ENCODE measurements around the gene KCNIP4.

Gene KCNIP4

DNA sequence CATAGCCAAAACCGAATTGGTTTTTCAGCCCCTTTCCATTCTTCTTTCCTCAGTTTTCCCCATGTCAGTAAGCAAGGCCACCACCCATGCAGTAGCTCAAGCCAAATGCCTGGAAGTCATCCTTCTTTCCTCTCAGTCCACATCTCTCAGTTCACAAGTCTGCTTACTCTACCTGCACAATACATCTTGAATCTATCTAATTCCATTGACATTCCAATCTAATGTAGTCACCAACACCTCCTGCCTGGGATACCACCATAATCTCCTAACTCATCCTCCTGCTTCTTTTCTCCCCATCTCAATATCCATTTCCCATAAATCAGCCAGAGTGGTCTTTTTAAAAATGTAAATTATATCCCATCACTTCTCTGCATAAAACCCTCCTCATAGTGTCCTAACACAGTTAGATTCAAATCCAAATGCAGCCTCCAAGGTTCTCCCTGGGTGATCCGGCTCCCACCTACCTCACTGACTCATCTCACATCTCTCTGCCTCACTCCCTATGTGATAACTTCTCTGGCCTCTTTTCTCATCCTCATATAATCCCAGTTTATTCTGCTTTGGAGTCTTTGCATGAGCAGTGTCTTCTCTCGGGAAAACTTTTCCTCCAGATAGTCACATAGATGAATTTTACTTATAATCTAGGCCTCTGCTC lies 26.9 kb downstream of the KCNIP4 start:
- no peak for TF ChIP-seq CTCF (IDR thresholded peaks at IDR 0.05)
- H3K9ac ChIP-seq, result no peak overlapping the region
- H3K4me2 ChIP-seq (ENCODE audit: low read length), result no peak overlapping the region
- H3K79me2 ChIP-seq, result no peaks in the 10 kb centered on the region
- H3K9me3 ChIP-seq (ENCODE audit: control insufficient read depth, low read length), result no peaks in the 10 kb centered on the region
- no peaks in the 10 kb centered on the region for H3K36me3 ChIP-seq (ENCODE audit: control insufficient read depth, insufficient read depth, low read length)
- no peak overlapping the region for H3K4me3 ChIP-seq (ENCODE audit: low read depth, low read length)
- H3K27me3 ChIP-seq (ENCODE audit: control insufficient read depth, insufficient read depth, low read length), result no peaks in the 10 kb centered on the region
- H2AFZ ChIP-seq, result no peak overlapping the region
- no peak overlapping the region for H3K27ac ChIP-seq
- H3K4me1 ChIP-seq, result no peaks in the 10 kb centered on the region

DNA sequence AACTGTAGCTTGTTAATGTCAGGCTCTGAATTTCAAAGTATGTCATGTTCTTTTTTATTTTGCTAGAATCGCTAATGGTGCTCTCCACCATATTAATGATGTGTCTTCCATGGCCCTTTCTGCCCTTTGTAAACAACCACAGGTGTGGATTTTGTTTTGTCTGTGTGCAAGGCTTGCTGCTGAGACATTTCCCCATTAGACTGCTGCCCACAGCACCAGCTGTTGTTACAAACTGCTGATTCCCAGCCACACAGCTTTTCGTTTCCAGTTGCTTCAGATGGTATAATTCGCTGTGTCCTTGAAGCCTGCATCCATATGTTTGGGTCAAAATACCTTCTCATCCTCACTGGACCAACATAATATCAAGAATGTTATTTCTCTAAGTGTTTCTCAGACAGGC lies 32.8 kb downstream of the KCNIP4 start:
- H3K9ac ChIP-seq, result no peak overlapping the region
- H3K79me2 ChIP-seq, result no peaks in the 10 kb centered on the region
- H2AFZ ChIP-seq, result no peak overlapping the region
- H3K27ac ChIP-seq, result no peak overlapping the region
- no peaks in the 10 kb centered on the region for H3K36me3 ChIP-seq (ENCODE audit: control insufficient read depth, insufficient read depth, low read length)
- H3K4me2 ChIP-seq (ENCODE audit: low read length), result no peak overlapping the region
- no peaks in the 10 kb centered on the region for H3K27me3 ChIP-seq (ENCODE audit: control insufficient read depth, insufficient read depth, low read length)
- no peak for TF ChIP-seq CTCF (IDR thresholded peaks at IDR 0.05)
- no peak overlapping the region for H3K4me3 ChIP-seq (ENCODE audit: low read depth, low read length)
- H3K4me1 ChIP-seq, result no peaks in the 10 kb centered on the region
- no peaks in the 10 kb centered on the region for H3K9me3 ChIP-seq (ENCODE audit: control insufficient read depth, low read length)

GRCh38 chr4:21901831-21902230 lies 46.7 kb downstream of the KCNIP4 start:
- Histone ChIP-seq H3K27me3 (ENCODE audit: control insufficient read depth, insufficient read depth, low read length) (no peaks in the 10 kb centered on the region), H3K4me2 (ENCODE audit: low read length) (no peak overlapping the region), H3K9ac (no peak overlapping the region), H3K9me3 (ENCODE audit: control insufficient read depth, low read length) (no peaks in the 10 kb centered on the region), H2AFZ (no peak overlapping the region), H3K36me3 (ENCODE audit: control insufficient read depth, insufficient read depth, low read length) (no peaks in the 10 kb centered on the region), H3K27ac (no peak overlapping the region), H3K79me2 (no peaks in the 10 kb centered on the region), H3K4me3 (ENCODE audit: low read depth, low read length) (no peak overlapping the region), H3K4me1 (no peaks in the 10 kb centered on the region)
- no peak for TF ChIP-seq CTCF (IDR thresholded peaks at IDR 0.05)

DNA sequence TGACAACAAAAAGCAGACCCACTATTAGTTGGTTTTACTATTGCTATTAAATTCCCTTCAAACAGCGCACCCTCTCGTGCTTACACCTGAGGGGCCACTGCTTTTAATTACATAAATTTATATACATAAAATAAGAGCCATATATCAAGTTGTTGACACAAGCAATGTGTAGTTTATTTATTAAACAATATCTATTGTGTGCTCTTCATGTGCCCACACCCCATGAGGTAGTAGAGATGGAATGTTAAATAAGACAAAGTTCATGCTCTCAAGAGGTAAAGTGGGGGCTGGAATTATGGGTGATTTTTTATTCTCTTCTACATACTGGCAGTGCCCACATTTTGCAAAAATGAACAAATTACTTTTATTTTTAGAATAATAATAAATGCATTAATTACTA lies 47.3 kb downstream of the KCNIP4 start:
- Histone ChIP-seq H3K4me3 (ENCODE audit: low read depth, low read length) (no peak overlapping the region), H3K4me1 (no peaks in the 10 kb centered on the region), H2AFZ (no peak overlapping the region), H3K4me2 (ENCODE audit: low read length) (no peak overlapping the region), H3K27me3 (ENCODE audit: control insufficient read depth, insufficient read depth, low read length) (no peaks in the 10 kb centered on the region), H3K9me3 (ENCODE audit: control insufficient read depth, low read length) (no peaks in the 10 kb centered on the region), H3K9ac (no peak overlapping the region), H3K36me3 (ENCODE audit: control insufficient read depth, insufficient read depth, low read length) (no peaks in the 10 kb centered on the region), H3K79me2 (no peaks in the 10 kb centered on the region), H3K27ac (no peak overlapping the region)
- no peak for TF ChIP-seq CTCF (IDR thresholded peaks at IDR 0.05)

DNA sequence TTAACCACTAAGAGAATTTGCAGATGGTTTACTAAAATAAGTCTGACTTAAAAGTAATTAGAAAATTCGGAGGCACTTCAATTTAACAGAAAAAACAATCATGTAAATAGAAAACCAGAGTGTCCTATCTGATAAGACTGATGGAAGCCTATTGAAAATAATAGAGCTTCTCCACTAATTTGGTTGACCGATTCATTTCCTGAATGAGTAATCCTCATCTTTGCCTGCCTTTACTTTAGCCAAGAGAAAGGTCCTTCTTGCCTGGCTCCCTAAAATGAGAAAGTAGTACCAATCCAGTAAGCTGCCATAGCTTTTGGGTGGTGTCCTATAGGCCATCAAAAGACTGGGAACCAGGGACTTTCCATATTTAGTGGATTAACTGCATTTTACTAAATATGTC lies 48.4 kb downstream of the KCNIP4 start:
- Histone ChIP-seq H3K27me3 (ENCODE audit: control insufficient read depth, insufficient read depth, low read length) (no peaks in the 10 kb centered on the region), H3K4me2 (ENCODE audit: low read length) (no peak overlapping the region), H3K9me3 (ENCODE audit: control insufficient read depth, low read length) (no peaks in the 10 kb centered on the region), H3K4me3 (ENCODE audit: low read depth, low read length) (no peak overlapping the region), H3K79me2 (no peaks in the 10 kb centered on the region), H3K9ac (no peak overlapping the region), H3K27ac (no peak overlapping the region), H2AFZ (no peak overlapping the region), H3K4me1 (no peaks in the 10 kb centered on the region), H3K36me3 (ENCODE audit: control insufficient read depth, insufficient read depth, low read length) (no peaks in the 10 kb centered on the region)
- no peak for TF ChIP-seq CTCF (IDR thresholded peaks at IDR 0.05)

All from parathyroid adenoma (tissue), 2 donors.